Neural crest cell (in vitro differentiated cells): ENCODE results near the gene GHRHR. TPM values are rescaled to one million over a fixed set of nuclear protein-coding genes. Genes with fewer than 3 reads are reported as not detected.
A peak's percentile ranks its signal among the peaks of the same experiment; 100 is the strongest.

Source experiments
- DNase-seq: peaks from one replicate; pipeline ENCODE4 v3.0.0; 2021; ENCODE audit warnings: low read depth, mixed read lengths, low spot score
- H3K27ac Mint-ChIP-seq: one replicate; pipeline ENCODE4 v1.8.0; 2021; ENCODE audit warnings: mild to moderate bottlenecking, mixed read lengths; ENCODE audit not compliant: unreplicated experiment
- H3K27me3 Mint-ChIP-seq: 2 replicates; pipeline ENCODE4 v1.8.0; 2021; ENCODE audit warnings: low read depth, mild to moderate bottlenecking, mixed read lengths
- H3K36me3 Mint-ChIP-seq: 2 replicates; pipeline ENCODE4 v1.8.0; 2021; ENCODE audit warnings: low read depth, mild to moderate bottlenecking, mixed read lengths
- H3K4me1 Mint-ChIP-seq: 2 replicates; pipeline ENCODE4 v1.8.0; 2021; ENCODE audit warnings: mixed read lengths
- H3K4me3 Mint-ChIP-seq: one replicate; pipeline ENCODE4 v1.8.0; 2021; ENCODE audit warnings: mild to moderate bottlenecking, mixed read lengths
- H3K9me3 Mint-ChIP-seq: 2 replicates; pipeline ENCODE4 v1.8.0; 2021; ENCODE audit warnings: mixed read lengths
- total RNA-seq: library from RNA; stranded (reverse); gene quantifications from 2 replicates; pipeline ENCODE4 v1.2.1, GENCODE V29; 2021
- TF ChIP-seq, protein P1 (sequence below): fragments of 200-600 bp; sonication (generic); conservative IDR thresholded peaks from 2 replicates; pipeline ENCODE4 v1.5.0; 2021; ENCODE audit warnings: antibody characterized with exemption, mild to moderate bottlenecking

Gene GHRHR
- total RNA-seq, 1 donor from 2014 or later = not detected

DNA sequence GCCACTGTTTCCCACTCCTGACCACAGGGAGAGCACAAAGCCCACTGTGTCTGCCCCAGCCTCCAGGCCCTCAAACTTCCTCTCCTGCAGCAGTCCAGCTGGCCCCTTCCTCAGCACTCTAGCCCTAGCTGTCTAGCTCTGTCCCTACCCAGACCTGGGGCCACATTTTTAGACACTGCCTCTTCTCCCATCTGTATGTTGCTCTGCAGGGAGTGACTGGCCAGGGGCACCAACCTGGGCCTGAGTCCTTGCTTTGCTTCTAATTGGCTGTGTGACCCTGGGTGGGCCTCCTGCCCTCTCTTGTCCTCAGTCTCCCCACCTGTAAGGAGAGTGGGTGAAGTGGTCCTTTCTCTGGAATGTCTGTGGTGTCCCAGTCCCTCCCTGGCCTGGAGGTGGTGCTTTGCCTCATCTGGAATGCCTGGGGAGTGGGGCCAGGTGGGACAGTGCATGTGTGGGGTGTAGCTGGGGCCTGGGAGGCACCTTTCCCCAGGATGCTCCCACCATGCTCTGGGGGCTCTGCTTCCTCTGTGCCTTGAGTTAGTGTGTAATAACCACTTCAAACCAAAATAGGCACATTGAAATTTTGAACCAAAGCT is 27.0 kb upstream of the GHRHR start:
- Mint-ChIP-seq H3K4me3 (no peak overlapping the region), H3K27me3 (peaks cover 27% of the 10 kb centered on the region), H3K36me3 (no peaks in the 10 kb centered on the region), H3K4me1 (peaks cover 9% of the 10 kb centered on the region), H3K9me3 (no peaks in the 10 kb centered on the region), H3K27ac (no peak overlapping the region)
- no peak for DNase-seq
- TF ChIP-seq, protein P1, sequence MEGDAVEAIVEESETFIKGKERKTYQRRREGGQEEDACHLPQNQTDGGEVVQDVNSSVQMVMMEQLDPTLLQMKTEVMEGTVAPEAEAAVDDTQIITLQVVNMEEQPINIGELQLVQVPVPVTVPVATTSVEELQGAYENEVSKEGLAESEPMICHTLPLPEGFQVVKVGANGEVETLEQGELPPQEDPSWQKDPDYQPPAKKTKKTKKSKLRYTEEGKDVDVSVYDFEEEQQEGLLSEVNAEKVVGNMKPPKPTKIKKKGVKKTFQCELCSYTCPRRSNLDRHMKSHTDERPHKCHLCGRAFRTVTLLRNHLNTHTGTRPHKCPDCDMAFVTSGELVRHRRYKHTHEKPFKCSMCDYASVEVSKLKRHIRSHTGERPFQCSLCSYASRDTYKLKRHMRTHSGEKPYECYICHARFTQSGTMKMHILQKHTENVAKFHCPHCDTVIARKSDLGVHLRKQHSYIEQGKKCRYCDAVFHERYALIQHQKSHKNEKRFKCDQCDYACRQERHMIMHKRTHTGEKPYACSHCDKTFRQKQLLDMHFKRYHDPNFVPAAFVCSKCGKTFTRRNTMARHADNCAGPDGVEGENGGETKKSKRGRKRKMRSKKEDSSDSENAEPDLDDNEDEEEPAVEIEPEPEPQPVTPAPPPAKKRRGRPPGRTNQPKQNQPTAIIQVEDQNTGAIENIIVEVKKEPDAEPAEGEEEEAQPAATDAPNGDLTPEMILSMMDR = no peak

- no peak overlapping the region for H3K27ac Mint-ChIP-seq
- H3K36me3 Mint-ChIP-seq = no peaks in the 10 kb centered on the region
- no peak for DNase-seq
- H3K9me3 Mint-ChIP-seq = no peaks in the 10 kb centered on the region
- H3K4me3 Mint-ChIP-seq = no peak overlapping the region
- TF ChIP-seq, protein P1 = no peak
- H3K4me1 Mint-ChIP-seq = peaks cover 9% of the 10 kb centered on the region
- peaks cover 34% of the 10 kb centered on the region for H3K27me3 Mint-ChIP-seq
These were observed 26.3 kb upstream of the GHRHR start for GRCh38 chr7:30937416-30937815.

- peak; percentile 97 for DNase-seq
- Mint-ChIP-seq H3K4me3 (no peak overlapping the region), H3K36me3 (no peaks in the 10 kb centered on the region), H3K4me1 (peaks cover 9% of the 10 kb centered on the region), H3K27me3 (peaks cover 44% of the 10 kb centered on the region), H3K27ac (no peak overlapping the region), H3K9me3 (no peaks in the 10 kb centered on the region)
- TF ChIP-seq, protein P1 = peak; percentile 99
These were observed 25.1 kb upstream of the GHRHR start for GRCh38 chr7:30938435-30939316.

DNA sequence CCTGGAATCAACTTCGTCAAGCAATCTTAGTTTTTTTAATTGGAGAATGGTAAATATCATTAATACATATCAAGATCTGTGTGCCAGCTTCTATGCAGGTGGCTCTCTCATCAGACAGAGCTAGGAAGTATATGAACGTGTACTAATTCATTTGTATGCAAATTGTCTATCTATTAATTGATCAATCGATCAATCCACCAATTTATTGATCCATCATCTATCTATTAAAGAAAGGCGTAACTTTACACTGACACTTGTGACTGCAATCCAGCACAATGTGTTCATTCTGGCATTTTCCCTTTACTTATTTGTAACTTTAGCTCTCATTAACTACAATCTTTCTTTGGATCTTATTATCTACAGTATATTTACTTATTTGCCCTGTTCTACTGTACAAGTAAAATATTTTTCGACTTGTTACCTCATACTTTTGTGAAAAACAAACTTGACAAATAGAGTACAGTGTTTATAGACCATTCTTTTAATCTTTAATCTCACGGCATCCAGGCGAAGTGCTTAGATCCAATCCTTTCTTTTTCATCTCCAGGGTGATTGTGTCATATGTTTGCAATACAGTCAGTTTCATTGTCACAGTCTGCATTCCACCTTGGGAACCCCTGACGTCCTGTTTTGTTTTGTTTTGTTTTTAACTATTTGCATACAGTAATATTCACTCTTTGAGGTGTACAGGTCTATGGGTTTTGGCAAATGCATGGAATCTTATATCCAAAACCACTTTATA is 22.0 kb upstream of the GHRHR start:
- DNase-seq = no peak
- H3K27me3 Mint-ChIP-seq = peaks cover 53% of the 10 kb centered on the region
- no peak overlapping the region for H3K27ac Mint-ChIP-seq
- TF ChIP-seq, protein P1 = no peak
- H3K4me1 Mint-ChIP-seq = peaks cover 3% of the 10 kb centered on the region
- H3K9me3 Mint-ChIP-seq = peaks cover 11% of the 10 kb centered on the region
- H3K4me3 Mint-ChIP-seq = no peak overlapping the region
- H3K36me3 Mint-ChIP-seq = peaks cover 4% of the 10 kb centered on the region

DNA sequence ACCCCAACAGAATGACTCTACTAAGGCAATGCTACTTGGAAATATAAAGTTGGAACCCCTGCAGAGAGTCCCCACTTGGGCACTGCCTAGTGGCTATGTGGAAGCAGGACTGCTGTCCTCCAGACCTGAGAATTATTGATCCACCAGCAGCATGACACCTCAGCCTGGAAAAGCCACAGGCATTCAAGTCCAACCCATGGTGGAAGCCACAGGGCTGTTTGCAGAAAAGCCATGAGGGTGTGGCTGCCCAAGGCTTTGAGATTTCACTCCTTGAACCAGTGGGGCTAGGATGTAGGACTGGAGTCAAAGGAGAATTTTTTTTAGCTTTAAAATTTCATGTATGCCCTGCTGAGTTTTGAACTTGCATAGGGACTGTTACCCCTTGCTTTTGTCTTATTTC is 13.6 kb upstream of the GHRHR start:
- H3K4me1 Mint-ChIP-seq = no peaks in the 10 kb centered on the region
- H3K36me3 Mint-ChIP-seq = peaks cover 5% of the 10 kb centered on the region
- H3K27ac Mint-ChIP-seq = no peak overlapping the region
- no peak for DNase-seq
- H3K4me3 Mint-ChIP-seq = no peak overlapping the region
- peaks cover 7% of the 10 kb centered on the region for H3K27me3 Mint-ChIP-seq
- H3K9me3 Mint-ChIP-seq = peaks cover 21% of the 10 kb centered on the region
- TF ChIP-seq, protein P1 = no peak
